Stimulated activated CD4-positive, alpha-beta T cell treated with anti-CD3 and anti-CD28 coated beads, Interleukin-15, amount 100 ng/mL, for 24 hours (primary cell): ENCODE data around the gene PBOV1.

Source experiments
- DNase-seq: peaks from one replicate; pipeline ENCODE4 v3.0.0-alpha.2; 2020

Gene PBOV1

DNA sequence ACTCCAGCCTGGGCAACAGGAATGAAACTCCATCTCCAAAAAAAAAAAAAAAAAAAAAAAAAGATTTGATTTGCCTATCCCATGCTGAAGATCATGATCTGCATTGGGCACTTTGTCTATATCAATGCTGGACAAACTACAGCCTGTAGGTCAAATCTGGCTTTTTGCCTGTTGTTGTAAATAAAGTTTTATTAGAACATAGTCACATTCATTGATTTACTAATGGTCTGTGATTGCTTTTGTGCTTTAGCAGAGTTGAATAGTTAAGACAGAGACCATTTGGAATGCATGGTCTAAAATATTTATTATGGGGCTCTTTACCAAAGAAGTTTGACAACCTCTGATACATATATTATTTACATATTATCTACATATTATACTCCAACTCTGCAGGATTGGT is 14.0 kb downstream of the PBOV1 start:
- no peak for DNase-seq

- DNase-seq, result no peak
These were observed 15.0 kb downstream of the PBOV1 start for GRCh38 chr6:138203315-138203714.

GRCh38 chr6:138201836-138202235 is 16.5 kb downstream of the PBOV1 start:
- DNase-seq, result no peak

DNA sequence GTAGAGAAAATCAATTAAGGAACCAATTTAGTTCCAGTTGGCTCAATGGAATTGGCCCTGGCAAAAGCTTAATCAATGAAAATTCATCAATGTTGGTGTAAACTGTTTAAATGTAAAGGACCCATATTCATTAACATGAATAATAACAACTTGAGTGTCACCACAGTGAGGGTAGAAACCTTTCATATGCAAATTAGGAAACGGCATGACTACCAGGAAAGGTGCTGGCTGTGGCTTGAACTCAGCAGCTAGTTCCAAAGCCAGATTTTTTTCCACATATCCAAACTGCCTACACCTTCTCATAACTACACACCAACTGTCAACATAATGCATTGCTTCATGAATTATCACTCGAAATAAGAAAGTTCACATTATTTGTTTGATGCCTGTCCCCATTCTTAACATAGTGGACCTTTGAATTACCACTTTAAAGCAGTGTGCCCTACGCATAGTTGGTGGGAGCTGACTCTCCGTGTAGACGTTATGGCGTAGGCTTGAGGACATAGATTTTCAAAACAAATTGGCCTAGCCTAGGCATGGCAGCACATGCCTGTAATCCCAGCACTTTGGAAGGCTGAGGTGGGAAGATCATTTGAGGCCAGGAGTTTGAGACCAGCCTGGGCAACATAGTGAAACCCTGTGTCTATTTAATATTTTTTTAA is 19.7 kb downstream of the PBOV1 start:
- no peak for DNase-seq

- DNase-seq, result no peak
These were observed 20.7 kb downstream of the PBOV1 start for GRCh38 chr6:138197570-138197969.

- no peak for DNase-seq
These were observed 22.1 kb downstream of the PBOV1 start for GRCh38 chr6:138196122-138196738.

DNA sequence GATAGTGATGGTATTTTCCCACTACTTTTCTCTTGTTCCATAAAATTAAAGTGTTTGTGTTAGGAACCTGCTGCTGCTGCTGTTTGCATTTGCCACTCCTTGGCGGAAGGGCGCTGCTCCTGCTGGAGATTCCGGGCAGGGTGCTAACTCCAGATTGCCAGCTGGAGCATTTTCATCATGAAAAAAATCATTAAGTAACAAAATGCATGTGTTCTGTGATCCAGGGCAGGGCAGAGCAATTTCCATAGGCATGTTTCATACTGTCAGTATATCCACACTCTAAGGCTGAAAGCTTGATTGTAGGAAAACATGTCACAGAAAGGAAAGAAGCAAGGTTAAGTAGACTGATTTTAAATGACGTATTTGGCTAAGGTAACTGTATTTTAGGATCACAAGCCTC is 24.0 kb downstream of the PBOV1 start:
- DNase-seq, result no peak

- DNase-seq, result no peak
These were observed 29.9 kb downstream of the PBOV1 start for GRCh38 chr6:138188278-138188941.

GRCh38 chr6:138187156-138187555 is 31.1 kb downstream of the PBOV1 start:
- DNase-seq, result no peak

- DNase-seq, result no peak
These were observed 34.1 kb downstream of the PBOV1 start for GRCh38 chr6:138184230-138184629.

GRCh38 chr6:138183790-138184134 is 34.5 kb downstream of the PBOV1 start:
- DNase-seq, result no peak

DNA sequence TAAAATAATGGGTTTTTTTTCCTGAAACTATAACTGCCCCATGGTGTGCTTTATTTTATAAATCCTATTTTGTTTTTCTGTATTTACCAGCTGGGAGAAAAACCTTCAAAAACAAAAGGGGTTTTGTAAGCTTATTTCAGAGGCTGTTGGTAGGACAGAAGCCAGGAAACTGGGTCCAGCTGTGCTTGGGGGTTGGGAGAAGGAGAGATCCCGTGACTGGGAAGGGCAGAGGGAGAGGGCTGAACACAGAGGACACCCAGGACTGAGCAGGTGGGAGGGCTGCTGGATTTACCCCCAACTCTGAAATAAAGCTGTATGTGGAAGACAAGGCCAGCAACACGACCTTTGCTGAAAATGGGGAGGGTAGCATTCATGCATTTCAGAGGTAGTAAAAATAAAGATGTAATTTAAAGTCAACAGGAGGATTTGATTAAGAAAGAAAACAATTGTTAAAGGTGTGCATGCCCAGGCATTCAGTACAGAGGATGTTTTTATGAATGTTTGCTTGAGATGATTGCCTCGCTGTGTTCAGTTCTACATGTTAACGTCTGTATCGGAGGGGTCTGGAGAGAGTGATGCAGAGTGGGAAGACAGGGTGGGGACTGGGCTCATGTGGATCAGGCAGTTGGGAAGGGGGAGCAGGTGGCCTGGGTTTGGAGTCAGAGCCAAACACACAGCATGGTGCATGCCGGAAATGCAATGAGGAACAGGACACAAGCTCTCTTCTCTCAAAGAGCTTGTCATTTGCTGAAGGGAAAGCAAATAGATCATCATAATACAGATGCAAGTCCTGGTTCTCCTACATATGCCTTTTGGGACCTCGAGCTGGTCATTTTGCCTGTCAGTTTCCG is 35.1 kb downstream of the PBOV1 start:
- no peak for DNase-seq

- DNase-seq, result no peak
These were observed 41.5 kb downstream of the PBOV1 start for GRCh38 chr6:138176652-138177232.

- no peak for DNase-seq
These were observed 42.7 kb downstream of the PBOV1 start for GRCh38 chr6:138175596-138175995.
